ENCODE measurements around the gene NTRK1. TPM values are rescaled to one million over a fixed set of nuclear protein-coding genes. Genes with fewer than 3 reads are reported as not detected.

The NTRK1 gene
- total and polyA plus RNA-seq, 2 of the 13 experiments (the other 11 are each of a cell fraction or from before 2014, with no cell fraction given), result not detected

DNA sequence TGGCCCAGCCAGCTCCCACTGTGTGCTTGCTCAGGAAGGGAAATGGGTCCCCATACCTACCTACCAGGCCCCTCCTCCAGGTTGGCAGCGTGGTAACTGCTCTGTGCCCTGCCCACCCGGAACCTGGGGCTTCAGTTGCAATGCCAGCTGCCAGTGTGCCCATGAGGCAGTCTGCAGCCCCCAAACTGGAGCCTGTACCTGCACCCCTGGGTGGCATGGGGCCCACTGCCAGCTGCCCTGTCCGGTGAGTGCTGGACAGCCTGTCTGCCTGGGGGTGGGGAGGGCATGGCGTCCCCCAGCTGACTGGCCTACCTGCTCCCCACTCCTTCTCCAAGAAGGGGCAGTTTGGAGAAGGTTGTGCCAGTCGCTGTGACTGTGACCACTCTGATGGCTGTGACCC lies 49.0 kb downstream of the NTRK1 start:
- ChIA-PET POLR2A (no interaction called here), CTCF (ENCODE audit: low intra/inter-chr PET ratio, low total read pairs) (interaction anchor here (2.0 kb wide), 1 partner anchor 11 kb away, joined by 6 read pairs; the partner anchor contains the start of gene LRRC71)
- H3K9ac ChIP-seq (ENCODE audit: insufficient read depth, low read depth, low read length), result no peak overlapping the region
- H3K4me2 ChIP-seq (ENCODE audit: low read depth, low read length), result no peak overlapping the region
- no peaks in the 10 kb centered on the region for H3K36me3 ChIP-seq (replicated peaks in 1 of 2; ENCODE audit: control insufficient read depth in 1 of 2, insufficient read depth in 2 of 2, low read length in 2 of 2)
- FAIRE-seq (no peak), DNase-seq (ENCODE audit: low spot score) (no peak), ATAC-seq (no peak)
- H3K27ac ChIP-seq (ENCODE audit: extremely low read length, insufficient read depth, low read length), result no peak overlapping the region
- H4K20me1 ChIP-seq (ENCODE audit: insufficient read depth, low read length), result no peaks in the 10 kb centered on the region
- H3K4me3 ChIP-seq (replicated peaks in 1 of 3; ENCODE audit: insufficient read depth in 1 of 3, low read depth in 2 of 3, low read length in 3 of 3), result no peak overlapping the region
- no peaks in the 10 kb centered on the region for H3K9me3 ChIP-seq (ENCODE audit: low read length)
- H3K79me2 ChIP-seq (ENCODE audit: insufficient read depth, low read length), result no peaks in the 10 kb centered on the region
- BruUV-seq (replicated peaks), result no TSS peak
- WGBS (ENCODE audit: low lambda C conversion rate), result 0% methylated on average over 1 of the region's 5 CpGs
- in situ Hi-C loops (cut with HindIII; ENCODE audit: extremely low pct_ligation_motif_present, low pct_unique_long_range_greater_than_20kb) (no loop called here), intact Hi-C loops (cut with micrococcal nuclease; ENCODE audit: unreplicated experiment) (loop anchor here (1.0 kb wide), 1 partner anchor 165 kb away; no protein-coding TSS in a partner anchor)
- peaks cover 4 to 48% of the 10 kb centered on the region in 2 experiments; a peak in 4 of 5 replicates for H3K27me3 ChIP-seq (ENCODE audit: control insufficient read depth in 1 of 2, insufficient read depth in 2 of 2, low read length in 2 of 2)
- no peak overlapping the region for H2AFZ ChIP-seq (ENCODE audit: low read length)
- peaks cover 15% of the 10 kb centered on the region for H3K4me1 ChIP-seq (ENCODE audit: insufficient read depth, low read length)
- no peak for TF ChIP-seq NFIC (IDR thresholded peaks at IDR 0.05; ENCODE audit: low read length)
- TF ChIP-seq, protein P1, sequence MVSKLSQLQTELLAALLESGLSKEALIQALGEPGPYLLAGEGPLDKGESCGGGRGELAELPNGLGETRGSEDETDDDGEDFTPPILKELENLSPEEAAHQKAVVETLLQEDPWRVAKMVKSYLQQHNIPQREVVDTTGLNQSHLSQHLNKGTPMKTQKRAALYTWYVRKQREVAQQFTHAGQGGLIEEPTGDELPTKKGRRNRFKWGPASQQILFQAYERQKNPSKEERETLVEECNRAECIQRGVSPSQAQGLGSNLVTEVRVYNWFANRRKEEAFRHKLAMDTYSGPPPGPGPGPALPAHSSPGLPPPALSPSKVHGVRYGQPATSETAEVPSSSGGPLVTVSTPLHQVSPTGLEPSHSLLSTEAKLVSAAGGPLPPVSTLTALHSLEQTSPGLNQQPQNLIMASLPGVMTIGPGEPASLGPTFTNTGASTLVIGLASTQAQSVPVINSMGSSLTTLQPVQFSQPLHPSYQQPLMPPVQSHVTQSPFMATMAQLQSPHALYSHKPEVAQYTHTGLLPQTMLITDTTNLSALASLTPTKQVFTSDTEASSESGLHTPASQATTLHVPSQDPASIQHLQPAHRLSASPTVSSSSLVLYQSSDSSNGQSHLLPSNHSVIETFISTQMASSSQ (IDR thresholded peaks at IDR 0.05; ENCODE audit: low read depth), result no peak
- TF ChIP-seq, protein P1 (CRISPR knock-in tag; IDR thresholded peaks at IDR 0.05; ENCODE audit: borderline replicate concordance), result no peak
- TF ChIP-seq REL (CRISPR knock-in tag; conservative IDR thresholded peaks at IDR 0.05), result no peak
- no peak for TF ChIP-seq XRCC5 (optimal IDR thresholded peaks at IDR 0.05; ENCODE audit: low read length)
- TF ChIP-seq GMEB2 (CRISPR knock-in tag; IDR thresholded peaks at IDR 0.05; ENCODE audit: low read depth), result no peak
- TF ChIP-seq ZFAT (CRISPR knock-in tag; conservative IDR thresholded peaks at IDR 0.05), result no peak
- TF ChIP-seq ZNF44 (CRISPR knock-in tag; IDR thresholded peaks at IDR 0.05), result no peak
- no peak for TF ChIP-seq JDP2 (CRISPR knock-in tag; IDR thresholded peaks at IDR 0.05; ENCODE audit: borderline replicate concordance)
- TF ChIP-seq JUN (CRISPR knock-in tag; IDR thresholded peaks at IDR 0.05), result no peak
- TF ChIP-seq, protein P2, sequence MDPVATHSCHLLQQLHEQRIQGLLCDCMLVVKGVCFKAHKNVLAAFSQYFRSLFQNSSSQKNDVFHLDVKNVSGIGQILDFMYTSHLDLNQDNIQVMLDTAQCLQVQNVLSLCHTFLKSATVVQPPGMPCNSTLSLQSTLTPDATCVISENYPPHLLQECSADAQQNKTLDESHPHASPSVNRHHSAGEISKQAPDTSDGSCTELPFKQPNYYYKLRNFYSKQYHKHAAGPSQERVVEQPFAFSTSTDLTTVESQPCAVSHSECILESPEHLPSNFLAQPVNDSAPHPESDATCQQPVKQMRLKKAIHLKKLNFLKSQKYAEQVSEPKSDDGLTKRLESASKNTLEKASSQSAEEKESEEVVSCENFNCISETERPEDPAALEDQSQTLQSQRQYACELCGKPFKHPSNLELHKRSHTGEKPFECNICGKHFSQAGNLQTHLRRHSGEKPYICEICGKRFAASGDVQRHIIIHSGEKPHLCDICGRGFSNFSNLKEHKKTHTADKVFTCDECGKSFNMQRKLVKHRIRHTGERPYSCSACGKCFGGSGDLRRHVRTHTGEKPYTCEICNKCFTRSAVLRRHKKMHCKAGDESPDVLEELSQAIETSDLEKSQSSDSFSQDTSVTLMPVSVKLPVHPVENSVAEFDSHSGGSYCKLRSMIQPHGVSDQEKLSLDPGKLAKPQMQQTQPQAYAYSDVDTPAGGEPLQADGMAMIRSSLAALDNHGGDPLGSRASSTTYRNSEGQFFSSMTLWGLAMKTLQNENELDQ (CRISPR knock-in tag; IDR thresholded peaks at IDR 0.05; ENCODE audit: borderline replicate concordance), result no peak
- TF ChIP-seq ZNF547 (CRISPR knock-in tag; IDR thresholded peaks at IDR 0.05), result no peak
- TF ChIP-seq GTF2F1 (IDR thresholded peaks at IDR 0.05; ENCODE audit: low read length), result no peak
- no peak for TF ChIP-seq CENPBD1 (CRISPR knock-in tag; IDR thresholded peaks at IDR 0.05; ENCODE audit: borderline replicate concordance, low read depth)
- no peak for TF ChIP-seq ZNF816 (CRISPR knock-in tag; IDR thresholded peaks at IDR 0.05; ENCODE audit: borderline replicate concordance)
- TF ChIP-seq ZNF446 (CRISPR knock-in tag; IDR thresholded peaks at IDR 0.05), result no peak
- no peak for TF ChIP-seq SRF (IDR thresholded peaks at IDR 0.05; ENCODE audit: low read depth, low read length)
- no peak for TF ChIP-seq PPARG (CRISPR knock-in tag; conservative IDR thresholded peaks at IDR 0.05)
- no peak for TF ChIP-seq RFXANK (CRISPR knock-in tag; IDR thresholded peaks at IDR 0.05)

All from HepG2 (cell line).